Fibroblast of villous mesenchyme (primary cell): Measurements from ENCODE around the gene NAGA. TPM values are rescaled to one million over a fixed set of nuclear protein-coding genes. Genes with fewer than 3 reads are reported as not detected.
A peak's percentile ranks its signal among the peaks of the same experiment; 100 is the strongest.
"Not testable (repeated sequence)": the region's sequence is repeated elsewhere in the genome, so short reads cannot be mapped to it uniquely, and the experiment has no call there.

Source experiments
- DNase-seq: peaks from one replicate; pipeline ENCODE4 v3.0.0-alpha.2; 2010; ENCODE audit warnings: low read depth
- H3K4me3 ChIP-seq: 2 replicates; pipeline ENCODE4 v1.5.1; 2011; ENCODE audit warnings: low read depth, mild to moderate bottlenecking, low read length
- CTCF ChIP-seq: IDR thresholded peaks from 2 replicates; pipeline ENCODE4 v1.5.1; 2012; ENCODE audit warnings: low read depth, mild to moderate bottlenecking, low read length; ENCODE audit not compliant: insufficient read depth
- total RNA-seq: library from RNA; depleted of rRNA; stranded (reverse); fragments of >200 nt; gene quantifications from 2 replicates; pipeline ENCODE4 v1.2.3, GENCODE V29; 2012

The NAGA gene
- total RNA-seq, 1 donor: 31.1 TPM

GRCh38 chr22:42074846-42075676 is 4.4 kb upstream of the NAGA start:
- TF ChIP-seq CTCF: no peak
- DNase-seq: no peak
- H3K4me3 ChIP-seq: peak overlapping the region; percentile 77

- H3K4me3 ChIP-seq: peak within 1 kb of the TSS; percentile 77
- DNase-seq: peak; percentile 58
- TF ChIP-seq CTCF: peak; percentile 43
These were observed 3.7 kb upstream of the NAGA start, which contains the start of gene PHETA2 for GRCh38 chr22:42074132-42074811. Gene PHETA2, plus strand, starts transcription at chr22:42074248. Its CDS starts 3,046 bp downstream, at chr22:42077294.

- H3K4me3 ChIP-seq: peak overlapping the region; percentile 77
- no peak for TF ChIP-seq CTCF
- no peak for DNase-seq
These were observed 3.0 kb upstream of the NAGA start for GRCh38 chr22:42073621-42074041.

- no peak for TF ChIP-seq CTCF
- DNase-seq: no peak
- H3K4me3 ChIP-seq: no peak overlapping the region
These were observed 2.2 kb upstream of the NAGA start for GRCh38 chr22:42072606-42073330.

GRCh38 chr22:42071508-42071907 is 896 bp upstream of the NAGA start:
- peak overlapping the region; percentile 68 for H3K4me3 ChIP-seq

GRCh38 chr22:42069801-42070516 is 653 bp downstream of the NAGA start:
- no peak for TF ChIP-seq CTCF
- peak; percentile 12 for DNase-seq
- peak overlapping the region; percentile 68 for H3K4me3 ChIP-seq

More at GRCh38 chr22:42071508-42071907, 896 bp upstream of the NAGA start:
- not testable (repeated sequence) for DNase-seq

GRCh38 chr22:42068291-42068690 is 2.3 kb downstream of the NAGA start:
- no peak for DNase-seq

More at GRCh38 chr22:42068291-42068690, 2.3 kb downstream of the NAGA start:
- no peak overlapping the region for H3K4me3 ChIP-seq
- TF ChIP-seq CTCF: no peak
